Thoracic aorta (tissue), 2 donors: ENCODE results near the gene KDM2B. TPM values are rescaled to one million over a fixed set of nuclear protein-coding genes. Genes with fewer than 3 reads are reported as not detected.
A peak's percentile ranks its signal among the peaks of the same experiment; 100 is the strongest.

Experiments used
- ATAC-seq: fragments of 150-250 bp; one replicate; pipeline ENCODE4 v1.8.0; 2017; ENCODE audit warnings: low read depth; ENCODE audit not compliant: insufficient number of reproducible peaks, low FRiP score
- DNase-seq: peaks from one replicate; pipeline ENCODE4 v3.0.0-alpha.2; 2020; ENCODE audit warnings: low spot score
- H3K27ac ChIP-seq, 2 donors: fragments of 200-600 bp; sonication (generic); 1 replicate in 1 of 2; 2 replicates in 1 of 2; pipeline ENCODE4 v1.5.1; 2016; ENCODE audit warnings: mild to moderate bottlenecking in 2 of 2, moderate library complexity in 2 of 2
- H3K27me3 ChIP-seq: fragments of 200-600 bp; sonication (generic); replicated peaks from 2 replicates; pipeline ENCODE4 v1.6.0; 2016; ENCODE audit warnings: mild to moderate bottlenecking; ENCODE audit not compliant: insufficient read depth
- H3K36me3 ChIP-seq: fragments of 200-600 bp; sonication (generic); one replicate; pipeline ENCODE4 v1.5.1; 2016
- H3K4me1 ChIP-seq, 2 donors: fragments of 200-600 bp; sonication (generic); 1 replicate in 1 of 2; 2 replicates in 1 of 2; pipeline versions ENCODE4 v1.5.1 to v1.6.0; 2016; ENCODE audit warnings: low read depth in 2 of 2, mild to moderate bottlenecking in 1 of 2; ENCODE audit not compliant: control insufficient read depth in 1 of 2
- H3K4me3 ChIP-seq: fragments of 200-600 bp; sonication (generic); 2 replicates; pipeline ENCODE4 v1.5.1; 2016; ENCODE audit warnings: mild to moderate bottlenecking
- H3K9me3 ChIP-seq: fragments of 200-600 bp; sonication (generic); 2 replicates; pipeline ENCODE4 v1.5.1; 2016
- CTCF ChIP-seq: fragments of 200-600 bp; sonication (generic); IDR thresholded peaks from one replicate; pipeline ENCODE4 v1.5.1; 2019; ENCODE audit warnings: antibody characterized with exemption
- total RNA-seq, 2 donors: library from RNA; depleted of rRNA; stranded (reverse); fragments of >200 nt; gene quantifications; one replicate each; pipeline versions ENCODE4 v1.1.0 to v1.2.3, GENCODE V29; 2016

Gene KDM2B
- total RNA-seq, 2 donors from 2014 or later: 15.0 to 22.5 TPM

- no peak for TF ChIP-seq CTCF
- DNase-seq (no peak), ATAC-seq (no peak)
- Histone ChIP-seq H3K27ac (peak overlapping the region; percentile 66 to 78), H3K27me3 (no peaks in the 10 kb centered on the region), H3K9me3 (no peaks in the 10 kb centered on the region), H3K4me1 (peaks cover 16 to 47% of the 10 kb centered on the region in 2 donors), H3K36me3 (no peaks in the 10 kb centered on the region), H3K4me3 (peak overlapping the region; percentile 84)
Measured at GRCh38 chr12:121582583-121583333, 1.9 kb upstream of the KDM2B start.

GRCh38 chr12:121581686-121582429, 1.0 kb upstream of the KDM2B start:
- Histone ChIP-seq H3K4me3 (peak overlapping the region; percentile 84), H3K9me3 (no peaks in the 10 kb centered on the region), H3K27ac (peak overlapping the region; percentile 66 to 78), H3K27me3 (no peaks in the 10 kb centered on the region), H3K36me3 (no peaks in the 10 kb centered on the region), H3K4me1 (peaks cover 23 to 50% of the 10 kb centered on the region in 2 donors)
- no peak for TF ChIP-seq CTCF
- DNase-seq: no peak
- ATAC-seq: no peak

GRCh38 chr12:121579981-121580868, 598 bp downstream of the KDM2B start:
- ATAC-seq (peak; percentile 24), DNase-seq (no peak)
- Histone ChIP-seq H3K27ac (peak overlapping the region; percentile 66 to 78), H3K36me3 (no peaks in the 10 kb centered on the region), H3K9me3 (no peaks in the 10 kb centered on the region), H3K4me3 (peak overlapping the region; percentile 84), H3K4me1 (peaks cover 31 to 58% of the 10 kb centered on the region in 2 donors), H3K27me3 (no peaks in the 10 kb centered on the region)
- TF ChIP-seq CTCF: no peak

- peak overlapping the region; percentile 84 for H3K4me3 ChIP-seq
- H3K36me3 ChIP-seq: peaks cover under 1% of the 10 kb centered on the region
- no peaks in the 10 kb centered on the region for H3K9me3 ChIP-seq
- peak overlapping the region; percentile 45 to 66 for H3K27ac ChIP-seq
- no peaks in the 10 kb centered on the region for H3K27me3 ChIP-seq
- no peak for TF ChIP-seq CTCF
- ATAC-seq (no peak), DNase-seq (no peak)
- H3K4me1 ChIP-seq: peaks cover 31 to 58% of the 10 kb centered on the region in 2 donors
Measured at GRCh38 chr12:121579190-121579791, 1.5 kb downstream of the KDM2B start.
